Hepatocyte (in vitro differentiated cells): ENCODE data around the gene TSPAN9. TPM values are rescaled to one million over a fixed set of nuclear protein-coding genes. Genes with fewer than 3 reads are reported as not detected.

ENCODE experiments used
- DNase-seq: peaks from one replicate; pipeline ENCODE4 v3.0.0-alpha.2; 2016; ENCODE audit warnings: low spot score
- H2AFZ ChIP-seq: fragments of 200-600 bp; sonication (generic); 2 replicates; pipeline ENCODE4 v1.6.0; 2016; ENCODE audit warnings: antibody characterized with exemption, mild to moderate bottlenecking
- H3K27ac ChIP-seq: fragments of 200-600 bp; sonication (generic); 2 replicates; pipeline ENCODE4 v1.5.1; 2016; ENCODE audit warnings: mild to moderate bottlenecking
- H3K27me3 ChIP-seq: fragments of 200-600 bp; sonication (generic); 2 replicates; pipeline ENCODE4 v1.6.1; 2016
- H3K36me3 ChIP-seq: fragments of 200-600 bp; sonication (generic); replicated peaks from 2 replicates; pipeline ENCODE4 v1.5.1; 2016; ENCODE audit warnings: low read depth; ENCODE audit not compliant: insufficient read depth
- H3K4me1 ChIP-seq: fragments of 200-600 bp; sonication (generic); 2 replicates; pipeline ENCODE4 v1.5.1; 2016; ENCODE audit warnings: mild to moderate bottlenecking, moderate library complexity; ENCODE audit not compliant: insufficient read depth
- H3K4me2 ChIP-seq: fragments of 200-600 bp; sonication (generic); 2 replicates; pipeline ENCODE4 v1.6.0; 2016
- H3K4me3 ChIP-seq: fragments of 200-600 bp; sonication (generic); 2 replicates; pipeline ENCODE4 v1.5.1; 2016; ENCODE audit warnings: mild to moderate bottlenecking
- H3K79me2 ChIP-seq: fragments of 200-600 bp; sonication (generic); 2 replicates; pipeline ENCODE4 v1.6.0; 2017; ENCODE audit warnings: mild to moderate bottlenecking
- H3K9me2 ChIP-seq: fragments of 200-600 bp; sonication (generic); replicated peaks from 2 replicates; pipeline ENCODE4 v1.6.0; 2017; ENCODE audit warnings: mild to moderate bottlenecking; ENCODE audit not compliant: insufficient read depth
- H3K9me3 ChIP-seq: fragments of 200-600 bp; sonication (generic); 2 replicates; pipeline ENCODE4 v1.5.1; 2016; ENCODE audit warnings: low read depth, mild to moderate bottlenecking
- H4K20me1 ChIP-seq: fragments of 200-600 bp; sonication (generic); 2 replicates; pipeline ENCODE4 v1.6.0; 2016; ENCODE audit warnings: mild to moderate bottlenecking; ENCODE audit not compliant: insufficient read depth, poor library complexity, severe bottlenecking
- CTCF ChIP-seq: fragments of 200-600 bp; sonication (generic); IDR thresholded peaks from 2 replicates; pipeline ENCODE4 v1.5.1; 2016; ENCODE audit warnings: antibody characterized with exemption, mild to moderate bottlenecking; ENCODE audit not compliant: poor library complexity
- EZH2 ChIP-seq: fragments of 200-600 bp; sonication (generic); IDR thresholded peaks from 2 replicates; pipeline ENCODE4 v1.6.1; 2016; ENCODE audit warnings: antibody characterized with exemption, mild to moderate bottlenecking, borderline replicate concordance
- EZH2phosphoT487 ChIP-seq: fragments of 200-600 bp; sonication (generic); IDR thresholded peaks from one replicate; pipeline ENCODE4 v1.6.1; 2018; ENCODE audit warnings: antibody characterized with exemption, mild to moderate bottlenecking, low read depth, moderate library complexity; ENCODE audit not compliant: unreplicated experiment, severe bottlenecking
- WGBS: methylation state at CpG from one replicate; pipeline ENCODE4 v1.1.6; 2016; ENCODE audit warnings: low lambda C conversion rate; ENCODE audit errors: missing lambda C conversion rate; 5-methylcytosine and 5-hydroxymethylcytosine counted together
- polyA plus RNA-seq: library from polyadenylated mRNA; unstranded; fragments of >200 nt; fragmentation: Nextera tagmentation; extraction: Ambion mirVana; gene quantifications from 2 replicates; pipeline ENCODE4 v1.2.1, GENCODE V29; 2016
- total RNA-seq: library from RNA; depleted of rRNA; stranded (reverse); fragments of >200 nt; gene quantifications from 2 replicates; pipeline ENCODE4 v1.2.3, GENCODE V29; 2014

Gene TSPAN9
- total and polyA plus RNA-seq, 2 experiments from 2014 or later: 16.6 to 38.6 TPM

- no peak overlapping the region for H3K27ac ChIP-seq
- H3K36me3 ChIP-seq: no peaks in the 10 kb centered on the region
- no peak for TF ChIP-seq EZH2phosphoT487
- TF ChIP-seq EZH2: no peak
- TF ChIP-seq CTCF: no peak
- H3K4me1 ChIP-seq: no peaks in the 10 kb centered on the region
- H3K9me2 ChIP-seq: no peaks in the 10 kb centered on the region
- no peak overlapping the region for H3K4me2 ChIP-seq
- no peaks in the 10 kb centered on the region for H3K79me2 ChIP-seq
- H3K9me3 ChIP-seq: no peaks in the 10 kb centered on the region
- no peaks in the 10 kb centered on the region for H4K20me1 ChIP-seq
- no peak for DNase-seq
- no peak overlapping the region for H2AFZ ChIP-seq
- H3K27me3 ChIP-seq: no peaks in the 10 kb centered on the region
- H3K4me3 ChIP-seq: no peak overlapping the region
- whole genome bisulfite sequencing: 91% methylated on average over 5 of the region's 5 CpGs
Measured at GRCh38 chr12:3035171-3035570, 42.0 kb upstream of the TSPAN9 start.

- Histone ChIP-seq H3K4me2 (no peak overlapping the region), H3K4me3 (no peak overlapping the region), H3K27ac (no peak overlapping the region), H3K4me1 (no peaks in the 10 kb centered on the region), H2AFZ (no peak overlapping the region), H3K9me3 (no peaks in the 10 kb centered on the region), H3K9me2 (no peaks in the 10 kb centered on the region), H3K79me2 (no peaks in the 10 kb centered on the region), H4K20me1 (no peaks in the 10 kb centered on the region), H3K27me3 (no peaks in the 10 kb centered on the region), H3K36me3 (no peaks in the 10 kb centered on the region)
- WGBS: 90% methylated on average over 16 of the region's 16 CpGs
- TF ChIP-seq EZH2 (no peak), CTCF (peak; percentile 35)
- no peak for DNase-seq
Measured at GRCh38 chr12:3035815-3036702, 41.1 kb upstream of the TSPAN9 start.

GRCh38 chr12:3036901-3037600 lies 40.1 kb upstream of the TSPAN9 start:
- no peak for DNase-seq
- Histone ChIP-seq H3K27me3 (no peaks in the 10 kb centered on the region), H3K4me1 (no peaks in the 10 kb centered on the region), H3K36me3 (no peaks in the 10 kb centered on the region), H3K9me2 (no peaks in the 10 kb centered on the region), H4K20me1 (no peaks in the 10 kb centered on the region), H2AFZ (no peak overlapping the region), H3K4me2 (no peak overlapping the region), H3K9me3 (no peaks in the 10 kb centered on the region), H3K27ac (no peak overlapping the region), H3K4me3 (no peak overlapping the region), H3K79me2 (no peaks in the 10 kb centered on the region)
- WGBS: 83% methylated on average over 12 of the region's 12 CpGs
- no peak for TF ChIP-seq CTCF
- TF ChIP-seq EZH2: no peak
- TF ChIP-seq EZH2phosphoT487: no peak
